Hepatocyte (in vitro differentiated cells): ENCODE data around the gene PRRT1B.

ENCODE experiments used
- CTCF ChIP-seq: fragments of 200-600 bp; sonication (generic); IDR thresholded peaks from 2 replicates; pipeline ENCODE4 v1.5.1; 2016; ENCODE audit warnings: antibody characterized with exemption, mild to moderate bottlenecking; ENCODE audit not compliant: poor library complexity
- EZH2 ChIP-seq: fragments of 200-600 bp; sonication (generic); IDR thresholded peaks from 2 replicates; pipeline ENCODE4 v1.6.1; 2016; ENCODE audit warnings: antibody characterized with exemption, mild to moderate bottlenecking, borderline replicate concordance
- EZH2phosphoT487 ChIP-seq: fragments of 200-600 bp; sonication (generic); IDR thresholded peaks from one replicate; pipeline ENCODE4 v1.6.1; 2018; ENCODE audit warnings: antibody characterized with exemption, mild to moderate bottlenecking, low read depth, moderate library complexity; ENCODE audit not compliant: unreplicated experiment, severe bottlenecking

GRCh38 chr9:131521203-131521602 is 24.1 kb upstream of the PRRT1B start:
- no peak for TF ChIP-seq EZH2
- TF ChIP-seq CTCF: no peak
- TF ChIP-seq EZH2phosphoT487: no peak
